Left renal cortex interstitium (tissue), 4 donors: ENCODE results near the gene TFB2M. TPM values are rescaled to one million over a fixed set of nuclear protein-coding genes. Genes with fewer than 3 reads are reported as not detected.
"Not testable (repeated sequence)": the region's sequence is repeated elsewhere in the genome, so short reads cannot be mapped to it uniquely, and the experiment has no call there.

ENCODE experiments used
- DNase-seq, 4 donors: peaks; one replicate each; pipeline ENCODE4 v3.0.0-alpha.2; 2013; ENCODE audit warnings: low read depth in 4 of 4, low spot score in 2 of 4, missing footprints in 1 of 4
- polyA plus RNA-seq, 4 donors: library from polyadenylated mRNA; unstranded; fragments of 120-200 nt; gene quantifications; one replicate each; pipeline ENCODE4 v1.2.1, GENCODE V29; 2013; ENCODE audit not compliant: insufficient read length in 4 of 4

TFB2M gene
- polyA plus RNA-seq, 4 donors = 18.0 to 23.2 (median 21.1) TPM

- DNase-seq = no peak
Measured at GRCh38 chr1:246583448-246584185, 17.6 kb upstream of the TFB2M start.

GRCh38 chr1:246583056-246583440, 17.0 kb upstream of the TFB2M start:
- DNase-seq = no peak

GRCh38 chr1:246582301-246583055, 16.4 kb upstream of the TFB2M start:
- DNase-seq = no peak

GRCh38 chr1:246580497-246581370, 14.7 kb upstream of the TFB2M start:
- no peak for DNase-seq

DNA sequence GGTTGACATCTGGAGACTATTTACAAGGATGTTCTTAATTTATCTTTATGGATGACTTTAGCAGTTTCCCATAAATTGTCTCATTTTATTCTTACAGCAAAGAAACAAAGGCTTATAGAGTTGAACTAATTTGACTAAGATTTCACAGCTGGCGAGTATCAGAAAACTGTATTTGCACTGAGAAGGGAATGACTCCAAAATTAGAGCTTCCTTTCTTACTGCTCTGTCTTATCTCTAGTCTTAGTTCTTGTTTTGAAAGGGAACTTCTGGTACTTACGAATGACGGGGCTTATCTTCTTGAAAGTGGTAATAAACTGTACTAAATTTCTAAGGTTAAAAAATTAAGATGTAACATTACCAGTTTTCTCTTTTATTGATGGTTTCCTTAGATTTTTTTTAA, 13.8 kb upstream of the TFB2M start:
- peak in 1 of 4 donors; percentile 31 for DNase-seq

GRCh38 chr1:246577720-246578106, 11.7 kb upstream of the TFB2M start:
- no peak for DNase-seq

- no peak for DNase-seq
Measured at GRCh38 chr1:246577082-246577719, 11.1 kb upstream of the TFB2M start.

DNA sequence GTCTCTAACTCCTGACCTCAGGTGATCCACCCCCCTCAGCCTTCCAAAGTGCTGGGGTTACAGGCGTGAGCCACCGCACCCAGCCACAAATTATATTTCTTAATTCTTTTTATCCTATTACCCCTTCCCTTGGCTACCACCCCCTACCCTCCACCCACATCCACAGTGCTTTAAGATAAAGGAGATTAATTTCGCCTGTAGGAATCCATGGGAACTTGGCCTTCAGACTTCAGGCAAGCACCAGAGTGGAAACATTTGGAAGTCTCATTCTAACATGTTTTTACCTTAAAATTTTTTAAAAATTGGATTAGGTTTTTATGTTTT, 10.6 kb upstream of the TFB2M start:
- no peak for DNase-seq

DNA sequence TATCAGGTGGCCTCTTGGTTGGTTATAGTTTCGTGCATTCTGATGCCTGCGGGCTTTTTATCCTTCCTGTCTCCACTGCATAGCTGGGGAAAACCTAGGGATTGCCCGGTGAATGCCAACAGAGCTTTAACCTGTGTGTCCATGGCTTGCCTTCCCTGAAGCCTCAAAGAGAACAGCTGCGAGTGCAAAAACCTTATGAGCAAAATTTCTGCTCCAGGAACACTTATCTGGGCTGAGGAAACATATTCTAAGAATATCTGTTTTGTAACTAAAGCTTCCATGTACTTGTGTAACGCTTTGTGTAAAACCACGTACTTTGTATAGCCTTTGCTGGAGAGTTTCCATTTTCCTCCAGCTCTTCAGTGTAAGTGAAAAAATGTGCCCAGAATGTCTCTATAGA, 7.4 kb upstream of the TFB2M start:
- DNase-seq = no peak

GRCh38 chr1:246572785-246573184, 6.7 kb upstream of the TFB2M start:
- no peak for DNase-seq

GRCh38 chr1:246571953-246572352, 5.9 kb upstream of the TFB2M start:
- no peak for DNase-seq

DNA sequence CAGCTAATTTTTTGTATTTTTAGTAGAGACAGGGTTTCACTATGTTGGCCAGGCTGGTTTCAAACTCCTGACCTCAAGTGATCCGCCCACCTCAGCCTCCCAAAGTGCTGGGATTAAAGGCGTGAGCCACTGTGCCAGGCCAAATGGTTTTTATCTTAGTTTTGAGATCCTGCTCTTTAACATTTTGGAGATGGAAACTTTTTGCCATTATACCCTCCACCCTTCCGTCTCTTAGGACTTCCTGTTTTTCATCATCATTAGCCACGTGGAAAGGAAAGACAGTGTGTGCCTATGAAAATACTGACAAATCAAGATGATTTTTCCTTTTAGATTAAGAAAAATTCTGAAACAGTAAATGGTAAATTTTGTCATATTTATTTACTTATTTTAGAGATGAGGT, 5.2 kb upstream of the TFB2M start:
- not testable (repeated sequence) for DNase-seq

DNA sequence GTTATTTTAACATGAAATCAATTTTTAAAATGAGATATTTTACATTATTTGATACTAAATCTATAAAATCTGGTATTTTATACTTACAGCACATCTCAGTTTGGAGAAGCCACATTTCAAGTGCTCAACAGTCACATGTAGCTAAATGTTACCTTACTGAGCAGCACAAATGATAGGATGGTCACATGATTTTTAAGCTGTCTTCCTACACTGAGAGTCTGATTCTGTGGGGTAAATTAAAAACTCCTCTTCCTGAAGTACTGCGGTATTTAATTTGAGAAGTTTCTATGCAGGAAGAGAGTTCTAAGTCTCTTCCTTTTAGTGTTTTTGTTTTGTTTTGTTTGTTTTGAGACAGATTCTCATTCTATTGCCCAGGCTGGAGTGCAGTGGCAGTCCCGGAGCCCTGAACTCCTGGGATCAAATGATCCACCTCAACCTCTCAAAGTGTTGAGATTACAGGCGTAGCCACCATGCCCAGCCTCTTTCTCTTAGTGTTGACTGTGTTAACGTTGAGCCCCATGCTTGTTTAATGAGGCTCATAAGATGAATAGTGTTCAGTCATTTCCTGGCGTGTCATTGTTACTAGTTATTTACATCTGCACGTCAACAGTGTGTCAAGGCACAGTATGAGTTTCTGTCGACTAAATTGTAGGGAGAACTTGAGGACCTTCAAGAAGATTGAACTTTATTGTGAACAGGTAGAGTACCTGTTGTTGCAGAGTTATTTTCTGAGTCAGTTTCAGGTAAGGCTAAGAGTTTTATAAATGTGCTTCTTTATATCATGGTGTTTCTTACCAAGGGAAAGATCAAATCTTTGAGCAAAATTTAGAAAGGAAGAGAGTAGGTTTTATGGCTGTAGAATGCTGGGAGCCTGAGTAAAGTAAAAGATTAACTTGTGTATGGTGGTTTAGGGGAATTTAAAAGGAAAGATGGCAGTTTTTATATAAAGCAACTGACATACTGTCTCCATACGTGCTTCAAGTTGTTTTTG, 3.5 kb upstream of the TFB2M start:
- DNase-seq = no peak

- no peak for DNase-seq
Measured at GRCh38 chr1:246567646-246568235, 1.7 kb upstream of the TFB2M start.

DNA sequence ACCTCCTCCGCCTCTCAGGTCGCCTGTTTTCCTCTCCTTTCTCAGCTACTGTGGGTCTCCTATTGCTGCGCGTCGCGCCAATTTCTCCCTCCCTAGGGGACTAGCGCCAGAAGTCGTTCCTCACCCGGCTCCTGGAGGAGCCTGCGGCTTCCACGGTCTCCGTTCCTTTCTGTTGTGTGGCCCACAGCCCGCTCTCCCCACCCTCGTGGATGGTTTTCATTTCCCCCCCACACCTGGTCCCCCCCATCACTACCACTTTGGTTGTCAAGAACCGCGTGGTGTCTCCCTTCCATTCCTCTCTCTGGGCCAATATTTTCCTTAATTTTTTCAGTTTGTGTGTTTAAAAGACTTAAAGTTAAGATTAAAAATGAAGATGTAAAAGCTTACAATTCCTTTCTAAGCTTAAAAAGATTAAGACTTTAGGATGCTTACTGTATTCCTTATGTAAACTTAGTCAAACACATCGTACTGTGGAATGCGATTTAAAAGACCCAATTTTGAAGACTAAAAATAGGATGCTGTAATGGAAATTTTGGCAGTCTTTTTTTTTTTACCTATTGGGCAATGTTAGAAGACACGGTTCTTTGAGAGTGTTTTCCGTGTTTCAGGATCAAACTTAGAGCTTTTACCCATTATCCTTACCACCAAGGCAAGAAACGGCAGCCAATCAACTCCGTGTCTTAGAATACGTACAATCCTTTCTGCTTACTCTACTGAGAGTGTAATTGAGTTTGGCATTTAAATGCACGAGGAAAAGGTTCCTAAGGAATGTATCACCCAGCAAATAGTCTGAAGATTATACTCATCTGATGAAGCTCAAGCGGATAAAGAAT, 968 bp upstream of the TFB2M start:
- peak in 3 of 4 donors; percentile 24 to 61 (median 36) for DNase-seq

- peak in 2 of 4 donors; percentile 30 to 36 for DNase-seq
Measured at GRCh38 chr1:246565751-246566127, 322 bp downstream of the TFB2M start.

DNA sequence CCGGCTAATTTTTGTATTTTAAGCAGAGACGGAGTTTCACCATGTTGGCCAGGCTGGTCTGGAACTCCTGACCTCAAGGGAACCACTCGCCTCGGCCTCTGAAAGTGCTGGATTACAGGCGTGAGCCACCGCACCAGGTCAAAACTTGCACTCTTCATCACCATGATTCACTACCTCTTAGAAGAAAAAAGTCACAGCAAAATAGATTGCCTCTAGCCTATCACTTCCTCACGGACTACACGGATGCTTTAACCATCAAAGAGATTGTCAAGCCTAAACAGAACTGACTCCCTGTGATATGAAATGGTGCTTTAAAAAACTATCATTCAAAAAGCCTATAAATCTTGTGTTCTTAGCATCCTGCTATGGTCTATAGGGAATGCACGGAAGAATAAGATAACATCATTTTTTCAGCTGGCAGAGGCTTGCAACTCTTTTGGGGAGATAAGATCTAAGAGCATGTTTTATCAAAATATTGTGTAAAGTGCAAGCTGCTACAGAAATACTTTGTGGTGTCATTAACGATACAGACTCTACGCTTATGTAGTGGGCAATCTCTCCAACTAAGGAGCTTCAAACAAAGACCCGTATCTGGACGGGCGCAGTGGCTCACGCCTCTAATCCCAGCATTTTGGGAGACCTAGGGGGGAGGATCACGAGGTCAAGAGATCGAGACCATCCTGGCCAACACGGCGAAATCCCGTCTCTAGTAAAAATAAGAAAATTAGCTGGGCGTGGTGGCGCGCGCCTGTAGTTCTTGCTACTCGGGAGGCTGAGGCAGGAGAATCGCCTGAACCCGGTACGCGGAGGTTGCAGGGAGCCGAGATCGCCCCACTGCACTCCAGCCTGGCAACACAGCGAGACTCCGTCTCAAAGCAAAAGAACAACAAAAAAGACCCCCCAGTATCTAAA, 966 bp downstream of the TFB2M start:
- DNase-seq = no peak
